Left hindlimb (tissue), 1 donor: ENCODE results near the gene BLOC1S1.

Experiments used
- DNase-seq: peaks from one replicate; pipeline ENCODE4 v3.0.0-alpha.2; 2018

The BLOC1S1 gene

DNA sequence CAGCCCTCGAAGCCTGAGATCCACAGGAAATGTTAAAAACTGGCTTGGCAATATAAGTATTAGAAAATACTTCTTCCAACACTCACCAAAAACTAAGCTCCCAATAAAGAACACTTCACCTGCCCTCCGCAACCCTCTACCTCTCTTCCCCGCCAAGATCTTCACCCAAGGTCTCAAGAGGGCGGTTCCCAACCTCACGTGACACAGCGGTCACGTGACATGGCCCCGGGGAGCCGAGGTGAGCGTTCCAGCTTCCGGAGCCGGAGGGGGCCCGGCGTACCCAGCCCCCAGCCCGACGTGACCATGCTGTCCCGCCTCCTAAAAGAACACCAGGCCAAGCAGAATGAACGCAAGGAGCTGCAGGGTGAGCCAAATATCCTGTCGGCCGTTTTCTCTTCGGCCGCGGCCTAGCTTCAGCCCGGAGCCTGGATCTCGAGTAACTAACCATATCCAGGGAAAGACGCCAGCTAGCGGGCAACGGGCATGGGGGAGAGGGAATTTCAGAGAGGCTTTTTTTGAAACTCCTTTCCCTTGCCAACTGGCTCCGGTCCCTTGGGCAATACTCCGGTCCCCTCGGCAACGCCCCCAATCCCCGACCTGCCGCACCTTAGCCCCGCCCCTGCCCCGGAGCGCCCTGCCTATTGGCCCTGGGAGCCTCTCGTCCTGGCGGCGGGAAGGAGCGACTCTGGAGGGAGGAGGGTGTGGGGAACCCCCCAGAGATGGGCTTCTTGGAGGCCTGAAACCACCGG, at the start of gene BLOC1S1:
BLOC1S1 (plus strand) TSS at position 214 of the 749 bp plus-strand sequence; CDS start at position 220, 6 bp downstream.
- peak; percentile 94 for DNase-seq

DNA sequence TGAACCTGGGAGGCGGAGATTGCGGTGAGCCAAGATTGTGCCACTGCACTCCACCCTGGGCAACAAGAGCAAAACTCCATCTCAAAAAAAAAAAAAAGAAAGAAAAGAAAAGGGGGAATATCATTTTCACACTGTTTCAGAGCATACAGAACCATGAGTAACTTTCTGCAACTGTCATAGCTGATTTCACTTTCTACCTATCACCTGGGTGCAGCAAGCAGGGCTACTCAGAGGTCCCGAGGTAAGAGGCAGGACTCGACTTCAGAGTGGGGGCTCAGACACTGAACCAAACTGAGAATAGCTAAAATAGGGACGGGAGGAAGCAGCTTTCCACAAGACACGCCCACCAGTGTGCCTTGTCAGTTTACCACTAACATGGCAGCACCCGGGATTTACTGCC, 49.3 kb upstream of the BLOC1S1 start:
- DNase-seq: no peak

DNA sequence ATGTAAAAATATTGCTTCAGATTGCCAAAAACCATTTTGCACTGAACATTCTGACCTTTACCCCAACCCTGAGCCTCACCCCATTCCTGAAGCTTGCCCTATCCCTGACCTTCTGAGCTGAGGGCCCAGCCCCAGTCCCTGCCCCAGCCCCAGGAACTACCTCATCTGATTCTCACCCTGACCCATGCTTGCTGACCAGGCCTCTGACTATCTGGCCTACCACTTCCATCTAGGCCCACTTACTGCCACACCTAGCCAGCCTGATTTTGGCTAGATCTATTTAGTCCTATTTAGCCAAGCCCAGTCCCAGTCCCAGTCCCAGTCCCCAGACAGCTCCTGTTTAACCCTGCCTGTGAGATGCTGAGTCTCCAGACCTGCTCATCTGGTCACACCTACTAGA, 45.6 kb upstream of the BLOC1S1 start:
- DNase-seq: no peak

DNA sequence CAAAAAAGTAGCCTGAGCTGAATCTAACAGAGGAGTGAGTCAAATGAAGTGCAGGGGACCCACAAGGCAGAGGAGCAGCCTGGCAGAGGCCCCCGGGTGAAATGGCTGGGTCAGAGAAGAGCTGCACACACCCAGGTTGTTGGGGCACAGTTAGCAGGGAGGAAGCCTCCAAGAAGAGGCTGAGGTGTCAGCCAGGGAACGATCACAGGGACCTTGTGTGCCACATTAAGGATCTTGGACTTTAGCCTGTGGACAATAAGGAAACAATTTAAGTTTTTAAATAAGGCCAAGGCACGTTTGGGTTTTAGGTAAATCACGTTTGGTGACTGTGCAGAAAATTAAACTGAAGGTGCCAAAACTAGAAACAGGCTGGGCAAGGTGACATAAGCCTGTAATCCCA, 44.1 kb upstream of the BLOC1S1 start:
- DNase-seq: no peak

DNA sequence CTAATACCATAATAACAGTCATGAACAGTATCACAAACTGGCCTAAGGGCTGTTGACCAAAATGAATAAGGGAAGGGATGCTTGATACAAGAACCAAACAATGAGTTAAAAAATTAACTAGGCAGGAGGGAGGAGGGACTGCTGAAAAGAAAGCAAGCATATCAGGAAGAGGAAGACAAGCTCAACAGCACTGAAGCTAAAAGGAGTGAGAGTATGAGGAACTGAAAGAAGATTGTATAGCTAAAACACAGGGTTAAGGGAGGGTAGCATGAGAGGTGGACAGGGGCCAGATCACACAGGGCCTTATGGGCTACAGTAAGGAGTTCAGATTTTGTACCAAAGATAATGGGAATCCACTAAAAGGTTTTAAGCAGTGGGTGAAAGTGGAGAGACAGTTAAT, 42.2 kb upstream of the BLOC1S1 start:
- no peak for DNase-seq

DNA sequence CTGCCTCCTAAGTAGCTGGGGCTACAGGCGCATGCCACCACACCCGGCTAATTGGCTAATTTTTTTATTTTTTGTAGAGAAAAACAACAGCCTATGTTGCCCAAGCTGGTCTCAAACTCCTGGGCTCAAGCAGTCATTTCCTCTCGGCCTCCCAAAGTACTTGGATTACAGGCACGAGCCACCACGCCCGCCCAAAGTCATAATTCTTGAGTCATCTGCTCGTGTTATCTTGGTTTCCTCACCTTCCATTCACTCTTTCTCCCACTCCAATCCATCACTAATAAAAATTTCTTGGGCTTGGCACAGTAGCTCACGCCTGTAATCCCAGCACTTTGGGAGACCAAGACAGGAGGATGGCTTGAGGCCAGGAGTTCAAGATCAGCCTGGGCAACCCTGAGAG, 40.2 kb upstream of the BLOC1S1 start:
- DNase-seq: no peak

DNA sequence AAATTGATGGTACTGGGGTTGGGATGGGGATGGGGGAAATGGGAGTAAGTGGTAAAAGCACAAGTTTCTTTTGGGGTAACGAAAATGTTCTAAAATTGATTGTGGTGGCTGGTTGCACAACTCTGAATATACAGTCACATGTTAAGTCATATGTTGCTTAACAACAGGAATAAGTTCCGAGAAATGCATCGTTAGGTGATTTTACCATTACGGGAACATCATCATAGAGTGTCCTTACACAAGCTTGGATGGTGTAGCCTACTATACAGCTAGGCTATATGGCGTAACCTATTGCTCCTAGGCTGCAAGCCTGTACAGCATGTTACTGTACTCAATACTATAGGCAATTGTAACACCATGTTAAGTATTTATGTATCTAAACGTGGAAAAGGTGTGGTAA, 39.1 kb upstream of the BLOC1S1 start:
- DNase-seq: no peak

DNA sequence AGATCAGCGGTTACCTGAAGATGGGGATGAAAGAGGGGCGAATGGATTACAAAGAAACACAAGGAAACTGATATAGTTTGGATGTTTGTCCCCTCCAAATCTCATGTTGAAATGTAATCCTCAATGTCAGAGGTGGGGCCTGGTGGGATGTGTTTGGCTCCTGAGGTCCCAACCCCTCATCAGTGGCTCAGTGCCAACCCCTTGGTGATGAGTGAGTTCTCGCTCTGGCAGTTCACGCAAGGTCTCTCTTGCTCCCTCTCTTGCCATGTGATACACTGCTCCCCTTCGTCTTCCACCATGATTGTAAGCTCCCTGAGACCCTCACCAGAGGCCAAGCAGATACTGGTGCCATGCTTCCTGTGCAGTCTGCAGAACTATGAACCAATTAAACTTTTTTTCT, 36.2 kb upstream of the BLOC1S1 start:
- DNase-seq: no peak

DNA sequence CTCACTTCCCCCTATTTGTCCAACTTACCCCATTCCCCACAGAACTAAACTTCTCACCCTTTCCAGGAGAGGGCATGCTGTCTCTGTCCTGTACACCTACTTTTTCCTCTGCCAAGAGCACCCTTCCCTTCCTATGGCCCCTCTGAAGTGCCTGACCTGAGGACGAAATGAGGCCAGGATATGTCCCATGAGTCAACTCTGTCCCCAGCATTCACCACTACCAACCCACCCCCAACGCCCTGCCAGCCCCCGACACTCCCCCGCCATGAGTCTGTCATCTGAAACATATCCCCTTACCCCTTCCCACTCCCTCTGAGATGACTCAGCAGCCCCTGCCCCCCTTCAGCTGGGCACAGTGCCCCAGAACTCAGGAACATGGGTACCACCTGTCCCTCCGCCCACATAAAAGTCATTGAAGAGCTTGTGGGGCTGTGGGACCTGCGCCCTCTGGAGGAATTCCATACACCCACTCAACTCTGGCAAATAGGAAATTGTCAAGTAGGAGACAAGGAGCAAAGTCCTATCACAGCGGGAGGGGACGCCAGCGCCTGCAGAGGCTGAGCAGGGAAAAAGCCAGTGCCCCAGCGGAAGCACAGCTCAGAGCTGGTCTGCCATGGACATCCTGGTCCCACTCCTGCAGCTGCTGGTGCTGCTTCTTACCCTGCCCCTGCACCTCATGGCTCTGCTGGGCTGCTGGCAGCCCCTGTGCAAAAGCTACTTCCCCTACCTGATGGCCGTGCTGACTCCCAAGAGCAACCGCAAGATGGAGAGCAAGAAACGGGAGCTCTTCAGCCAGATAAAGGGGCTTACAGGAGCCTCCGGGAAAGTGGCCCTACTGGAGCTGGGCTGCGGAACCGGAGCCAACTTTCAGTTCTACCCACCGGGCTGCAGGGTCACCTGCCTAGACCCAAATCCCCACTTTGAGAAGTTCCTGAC, 34.4 kb upstream of the BLOC1S1 start:
- no peak for DNase-seq

DNA sequence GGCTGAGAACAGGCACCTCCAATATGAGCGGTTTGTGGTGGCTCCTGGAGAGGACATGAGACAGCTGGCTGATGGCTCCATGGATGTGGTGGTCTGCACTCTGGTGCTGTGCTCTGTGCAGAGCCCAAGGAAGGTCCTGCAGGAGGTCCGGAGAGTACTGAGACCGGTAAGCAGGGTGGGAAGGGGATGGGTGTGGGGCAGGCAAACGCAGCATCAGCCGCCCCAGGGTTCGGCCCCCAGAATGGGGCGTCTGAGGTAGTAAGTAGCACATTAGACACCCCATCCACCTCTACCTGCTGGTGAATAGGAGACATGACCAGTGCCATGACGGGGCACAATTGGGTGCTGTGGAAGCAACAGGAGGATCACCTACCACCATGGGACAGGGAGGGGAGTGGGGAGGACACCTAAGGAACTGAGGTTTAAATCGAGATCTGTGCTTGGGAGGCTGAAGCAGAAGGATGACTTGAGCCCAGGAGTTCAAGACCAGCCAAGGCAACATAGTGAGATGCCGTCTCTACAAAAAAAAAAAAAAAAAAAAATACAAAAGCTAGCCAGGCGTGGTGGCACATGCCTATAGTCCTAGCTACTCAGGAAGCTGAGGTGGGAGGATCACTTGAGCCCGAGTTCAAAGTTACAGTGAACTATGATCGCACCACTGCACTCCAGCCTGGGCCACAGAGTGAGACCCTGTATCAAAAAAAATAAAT, 33.6 kb upstream of the BLOC1S1 start:
- DNase-seq: no peak

DNA sequence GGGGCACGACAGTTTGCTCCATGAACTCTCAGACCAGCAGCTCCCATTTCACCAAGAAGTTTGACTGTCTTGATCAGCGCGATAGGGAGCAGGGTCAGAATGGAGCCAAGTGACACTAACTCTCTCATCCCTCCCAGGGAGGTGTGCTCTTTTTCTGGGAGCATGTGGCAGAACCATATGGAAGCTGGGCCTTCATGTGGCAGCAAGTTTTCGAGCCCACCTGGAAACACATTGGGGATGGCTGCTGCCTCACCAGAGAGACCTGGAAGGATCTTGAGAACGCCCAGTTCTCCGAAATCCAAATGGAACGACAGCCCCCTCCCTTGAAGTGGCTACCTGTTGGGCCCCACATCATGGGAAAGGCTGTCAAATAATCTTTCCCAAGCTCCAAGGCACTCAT, 32.2 kb upstream of the BLOC1S1 start:
- DNase-seq: no peak

DNA sequence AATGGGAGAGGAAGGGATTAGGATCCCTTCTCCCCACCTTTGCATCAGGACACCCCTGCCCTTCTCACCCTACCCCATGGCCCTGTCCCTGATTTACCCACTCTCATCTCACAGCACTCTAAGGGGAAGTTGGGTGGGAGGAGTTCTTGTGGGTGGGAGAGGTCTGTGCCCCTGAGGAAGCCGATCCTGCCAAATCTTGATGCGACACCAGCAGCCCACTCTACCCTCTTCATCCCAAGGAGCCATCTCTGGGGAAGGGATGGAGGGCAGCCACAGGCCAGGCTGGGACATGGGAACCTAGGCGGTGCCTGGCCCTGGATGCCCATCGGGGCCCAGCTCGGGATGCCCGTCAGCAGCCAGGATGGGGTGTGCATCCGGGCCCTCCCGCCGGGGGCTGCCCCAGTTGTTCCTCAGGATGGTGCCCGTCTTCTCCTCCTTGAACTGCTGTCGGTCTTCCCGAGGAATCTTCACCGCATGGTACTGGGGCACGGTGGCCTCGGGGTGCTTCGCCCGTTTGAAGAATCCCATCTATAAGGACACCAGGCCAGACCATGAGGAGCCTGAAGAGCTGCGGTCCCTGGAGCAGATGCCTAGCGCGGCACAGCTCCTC, 31.0 kb upstream of the BLOC1S1 start:
- no peak for DNase-seq

DNA sequence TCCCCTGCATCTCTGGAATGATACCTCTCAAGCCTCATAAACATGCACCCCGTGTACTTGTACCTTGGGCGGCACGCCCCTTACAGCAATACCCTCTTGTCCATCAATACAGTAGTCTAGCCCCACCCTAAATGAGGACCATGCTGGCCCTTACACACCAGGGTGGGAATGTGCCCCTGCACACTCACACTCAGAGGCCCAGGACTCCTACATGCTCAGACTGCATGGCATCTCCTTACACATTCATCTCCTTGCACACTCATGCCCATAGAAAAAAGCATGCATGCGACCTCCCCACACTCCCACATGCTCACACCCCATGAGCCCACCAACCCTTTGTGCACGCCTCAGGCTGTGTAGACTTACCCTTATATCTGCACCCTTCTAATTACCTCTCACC, 30.2 kb upstream of the BLOC1S1 start:
- no peak for DNase-seq

DNA sequence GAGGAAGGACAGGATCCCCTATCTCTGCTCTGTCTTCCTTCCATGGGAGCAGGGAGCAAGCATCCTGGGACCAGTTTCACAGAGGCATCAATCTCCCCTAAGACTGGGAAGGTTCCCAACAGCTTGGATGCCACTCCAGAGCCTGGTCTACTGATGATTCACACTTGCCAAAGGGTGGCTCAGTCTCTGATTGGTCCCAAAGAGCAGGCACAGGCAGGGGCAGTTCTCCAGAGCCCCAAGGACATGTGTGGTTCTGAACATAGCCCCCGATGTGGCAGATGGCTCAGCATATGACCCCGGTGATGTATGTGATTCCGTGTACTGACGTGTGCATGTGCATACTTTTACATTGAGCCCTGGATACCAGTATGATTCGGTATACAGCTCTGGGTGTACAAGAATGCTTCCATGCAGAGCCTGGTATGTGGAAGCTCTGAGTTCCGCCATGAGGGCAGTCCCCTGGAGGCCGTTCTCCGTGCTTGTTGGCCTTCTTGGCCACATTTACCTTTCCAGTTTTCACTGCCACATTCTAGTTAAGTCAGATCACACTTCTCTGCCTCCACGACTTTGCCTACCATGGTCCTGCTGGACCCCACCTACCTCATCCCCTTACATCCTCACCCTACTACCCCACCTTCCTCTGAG, 29.4 kb upstream of the BLOC1S1 start:
- DNase-seq: no peak

DNA sequence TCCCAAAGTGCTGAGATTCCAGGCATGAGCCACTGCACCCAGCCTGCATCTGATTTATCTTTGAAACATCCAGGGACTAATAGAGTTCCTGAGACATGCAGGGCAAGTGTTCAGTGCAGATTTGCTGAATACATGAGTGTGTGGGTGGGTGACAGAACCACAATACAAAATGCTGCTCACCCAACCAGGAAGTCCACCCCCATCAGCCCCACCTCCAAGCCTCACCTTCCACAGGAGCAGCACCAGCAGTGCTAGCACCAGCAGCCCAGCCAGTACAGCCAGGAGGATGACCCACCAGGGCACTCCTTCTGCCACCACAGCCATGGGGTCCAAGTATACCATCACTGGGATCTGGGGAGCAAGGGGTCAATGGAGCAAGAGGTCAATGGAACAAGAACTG, 28.1 kb upstream of the BLOC1S1 start:
- DNase-seq: no peak

DNA sequence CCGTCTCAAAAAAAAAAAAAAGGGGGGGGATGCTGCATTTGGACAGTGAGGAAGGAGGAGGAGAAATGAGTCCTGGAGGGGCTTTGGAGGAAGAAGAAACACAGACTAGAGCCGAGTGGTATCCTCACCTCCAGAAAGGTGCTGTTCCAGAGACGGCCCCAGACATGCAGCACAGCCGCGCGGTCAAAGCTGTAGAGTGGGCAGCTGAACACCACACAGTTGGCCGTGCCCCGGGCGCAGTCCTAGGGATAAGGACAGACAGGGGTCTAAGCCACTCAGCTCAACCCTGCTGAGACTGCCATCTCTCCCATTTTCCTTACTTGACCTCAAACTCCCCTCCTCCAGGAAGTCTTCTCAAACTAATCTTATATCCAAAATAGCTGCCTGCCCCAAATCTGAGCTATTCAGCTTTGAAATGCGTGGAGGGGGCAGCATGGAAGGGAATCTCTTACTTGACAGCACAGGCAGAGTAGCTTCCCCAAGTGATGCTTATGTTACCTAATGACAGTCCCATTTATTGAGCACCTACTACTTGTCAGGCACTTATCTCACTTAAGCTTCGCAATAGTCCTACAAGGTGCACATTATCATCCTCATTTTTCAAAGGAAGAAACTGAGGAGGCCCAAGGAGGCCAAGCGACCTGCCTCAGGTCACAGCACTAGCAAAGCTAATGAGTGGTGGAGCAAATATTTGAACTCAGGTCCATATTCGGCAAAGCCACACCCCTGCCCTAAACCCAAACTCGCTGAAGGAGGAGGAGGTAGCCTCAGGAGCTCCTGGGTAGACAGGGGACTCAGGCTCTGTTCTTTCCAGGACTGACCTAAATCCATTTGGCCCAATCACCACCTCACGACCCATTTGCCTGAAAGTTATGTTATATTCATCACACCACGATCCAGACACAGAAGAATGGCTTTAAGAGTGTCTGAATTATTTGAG, 26.9 kb upstream of the BLOC1S1 start:
- DNase-seq: no peak

DNA sequence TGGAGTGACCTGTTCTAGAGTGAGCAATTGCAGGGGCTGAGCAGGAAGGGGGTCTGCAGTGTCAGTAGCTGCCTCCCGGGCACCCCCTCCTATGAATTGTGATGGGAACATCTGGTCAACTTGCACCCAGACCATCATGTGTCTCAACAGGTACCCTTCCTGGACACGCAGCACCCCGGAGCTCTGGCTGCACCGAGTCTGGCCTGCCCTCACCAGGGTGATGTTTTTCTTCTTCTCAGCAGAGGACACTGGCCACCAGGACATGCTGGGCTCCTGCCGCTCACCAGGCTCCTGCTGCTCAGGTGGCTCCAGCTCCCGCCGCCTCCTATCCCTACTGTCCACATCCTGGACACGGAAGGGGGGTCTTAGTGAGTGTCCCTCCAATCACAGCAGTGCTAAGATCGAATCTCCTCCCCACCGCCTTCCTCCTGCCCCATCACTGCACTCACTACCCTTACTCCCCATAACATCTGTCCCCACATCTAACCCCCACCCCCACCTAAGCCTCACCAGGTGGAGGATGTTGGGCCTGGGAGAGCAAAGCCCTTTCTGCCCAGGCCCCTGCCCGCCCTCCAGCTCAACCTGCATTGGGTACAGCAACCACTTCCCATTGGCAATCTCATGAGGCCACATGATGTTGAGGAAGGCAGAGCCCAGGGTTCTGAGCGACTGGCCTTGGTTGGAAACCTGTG, 23.1 kb upstream of the BLOC1S1 start:
- DNase-seq: no peak

DNA sequence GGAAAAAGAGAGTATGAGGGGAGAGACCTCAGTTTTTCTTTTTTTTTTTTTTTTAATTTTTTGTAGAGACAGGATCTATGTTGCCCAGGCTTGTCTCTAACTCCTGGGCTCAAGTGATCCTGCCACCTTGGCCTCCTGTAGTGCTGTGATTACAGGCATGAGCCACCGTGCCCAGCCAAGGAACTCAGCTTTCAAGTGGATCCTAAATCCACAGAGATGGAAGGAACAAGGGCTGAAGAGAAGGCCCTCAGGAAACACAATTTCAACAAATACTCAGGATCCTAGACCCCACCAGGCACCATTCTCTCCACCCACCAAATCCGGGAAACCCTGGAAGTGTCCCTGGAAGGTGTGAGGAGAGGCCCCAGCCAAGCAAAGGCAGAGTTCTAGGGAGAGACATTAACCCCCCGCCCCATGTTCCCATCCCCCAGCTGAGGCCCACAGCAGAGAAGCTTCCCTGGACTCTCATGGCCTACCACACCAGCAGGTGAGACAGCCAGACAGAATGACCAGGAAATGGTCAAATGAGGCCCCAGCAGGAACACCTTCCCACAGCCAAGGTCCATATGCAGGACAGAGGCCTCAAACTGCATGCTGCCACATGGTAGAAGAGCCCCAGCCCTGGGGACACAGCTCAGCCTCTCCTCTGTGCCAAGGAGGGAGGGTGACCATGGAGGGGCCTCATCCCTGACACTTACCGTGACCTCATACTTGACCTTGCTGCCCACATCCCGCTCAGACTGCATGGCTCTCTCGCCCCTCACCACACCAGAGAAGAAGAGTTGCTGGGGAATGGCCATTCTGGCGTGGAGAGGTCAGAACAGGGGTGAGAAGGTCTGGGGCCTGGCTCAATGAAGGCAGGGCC, 22.3 kb upstream of the BLOC1S1 start:
- DNase-seq: no peak

DNA sequence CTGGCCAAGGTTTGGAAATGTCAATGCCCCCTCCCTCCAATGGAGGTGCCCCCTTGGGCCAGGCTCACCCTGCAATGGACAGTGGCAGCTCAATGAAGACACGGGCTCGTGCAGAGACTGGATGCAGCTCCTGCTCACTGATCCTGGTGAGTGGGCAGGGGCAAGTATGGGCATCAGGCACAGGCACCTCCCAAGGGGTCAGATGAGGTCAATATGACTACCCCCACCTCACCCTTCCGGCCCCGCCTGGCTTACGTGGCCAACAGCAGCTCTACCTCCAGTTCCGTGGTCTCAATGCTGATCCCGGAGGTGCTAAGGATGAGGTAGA, 21.7 kb upstream of the BLOC1S1 start:
- DNase-seq: no peak

DNA sequence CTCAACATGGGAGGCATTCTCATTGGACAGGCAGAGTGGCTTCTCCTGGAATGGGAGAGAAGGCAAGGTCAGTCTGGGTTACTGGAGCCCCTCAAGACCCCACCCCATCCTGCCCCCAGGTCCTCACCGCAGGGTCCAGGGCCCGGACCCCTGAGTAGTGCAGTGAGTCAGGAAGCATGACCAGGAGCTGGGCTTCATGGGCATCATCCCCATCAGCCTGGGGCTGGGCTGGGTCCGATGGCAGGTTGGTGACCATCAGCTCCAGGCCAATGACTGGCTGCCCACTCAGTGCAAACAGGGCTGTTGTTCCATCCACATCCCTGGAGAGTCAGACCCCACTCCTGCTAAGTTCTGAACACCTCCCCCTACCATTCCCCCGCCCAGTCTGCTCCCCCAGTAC, 21.2 kb upstream of the BLOC1S1 start:
- DNase-seq: no peak
